Caco-2 (cell line): ENCODE data around the gene ZCCHC13. TPM values are rescaled to one million over a fixed set of nuclear protein-coding genes. Genes with fewer than 3 reads are reported as not detected.

Experiments
- BruUV-seq: library from RNA; stranded (reverse); fragments of 400-500 nt; replicated peaks from 2 replicates; lab custom pipeline; 2021; lab: Mats Ljungman, UMichigan
- CTCF ChIA-PET: fragments of 300-600 bp; sonication (Branson Sonifier 250); formaldehyde crosslinking; loops from one replicate; lab custom pipeline; 2022; ENCODE audit warnings: antibody characterized with exemption; lab: Charles Lee
- POLR2A ChIA-PET: fragments of 300-600 bp; sonication (Branson Sonifier 250); formaldehyde crosslinking; loops from one replicate; lab custom pipeline; 2022; ENCODE audit warnings: antibody characterized with exemption; lab: Charles Lee
- DNase-seq, 2 experiments: peaks; one replicate each; pipeline versions ENCODE4 v3.0.0 to v3.0.0-alpha.2; 2020 to 2022
- H3K27me3 ChIP-seq: replicated peaks from 2 replicates; pipeline ENCODE4 v1.6.0; 2011; ENCODE audit warnings: low read length; ENCODE audit not compliant: control insufficient read depth, insufficient read depth
- H3K36me3 ChIP-seq: 2 replicates; pipeline ENCODE4 v1.5.1; 2011; ENCODE audit warnings: low read length; ENCODE audit not compliant: control insufficient read depth, insufficient read depth
- H3K4me1 ChIP-seq: fragments of 250-450 bp; sonication (Bioruptor Pico); 2 replicates; pipeline ENCODE4 v1.5.1; 2020; ENCODE audit warnings: mild to moderate bottlenecking
- H3K4me3 ChIP-seq: 2 replicates; pipeline ENCODE4 v1.5.1; 2011; ENCODE audit warnings: low read depth, mild to moderate bottlenecking, control low read depth, low read length
- H3K9me3 ChIP-seq: fragments of 250-450 bp; sonication (Bioruptor Pico); 2 replicates; pipeline ENCODE4 v1.5.1; 2020; ENCODE audit warnings: mild to moderate bottlenecking, moderate library complexity
- H3K27ac Mint-ChIP-seq: one replicate; pipeline ENCODE4 v1.8.0; 2022; ENCODE audit warnings: mixed read lengths; ENCODE audit not compliant: unreplicated experiment
- H3K27me3 Mint-ChIP-seq: one replicate; pipeline ENCODE4 v1.8.0; 2022; ENCODE audit warnings: mixed read lengths; ENCODE audit not compliant: insufficient read depth, unreplicated experiment
- H3K36me3 Mint-ChIP-seq: one replicate; pipeline ENCODE4 v1.8.0; 2022; ENCODE audit warnings: mild to moderate bottlenecking, mixed read lengths; ENCODE audit not compliant: insufficient read depth, unreplicated experiment
- H3K4me1 Mint-ChIP-seq: one replicate; pipeline ENCODE4 v1.8.0; 2022; ENCODE audit warnings: low read depth, mixed read lengths; ENCODE audit not compliant: unreplicated experiment
- H3K4me3 Mint-ChIP-seq: one replicate; pipeline ENCODE4 v1.8.0; 2022; ENCODE audit warnings: mild to moderate bottlenecking, moderate library complexity, mixed read lengths; ENCODE audit not compliant: unreplicated experiment
- H3K9me3 Mint-ChIP-seq: one replicate; pipeline ENCODE4 v1.8.0; 2022; ENCODE audit warnings: mixed read lengths; ENCODE audit not compliant: unreplicated experiment
- CTCF ChIP-seq, 2 experiments: fragments of 200-600 bp in 1 of 2; IDR thresholded peaks; 1 replicate in 1 of 2; 2 replicates in 1 of 2; pipeline versions ENCODE4 v1.5.1 to v1.8.0; 2011 to 2022; ENCODE audit warnings: antibody characterized with exemption in 1 of 2, control low read depth in 1 of 2, inconsistent platforms in 1 of 2, low read depth in 1 of 2, low read length in 1 of 2, mild to moderate bottlenecking in 1 of 2, moderate library complexity in 1 of 2; ENCODE audit not compliant: insufficient read depth in 1 of 2, severe bottlenecking in 1 of 2, unreplicated experiment in 1 of 2
- intact Hi-C: fragments of 100-400 bp; cut with micrococcal nuclease; formaldehyde crosslinking; loops from one replicate; pipeline ENCODE4 v1.10.0; 2022; ENCODE audit not compliant: unreplicated experiment
- total RNA-seq: library from RNA; stranded (reverse); gene quantifications from 2 replicates; pipeline ENCODE4 v1.2.3, GENCODE V29; 2022

The ZCCHC13 gene
- total RNA-seq, 1 experiment from 2014 or later: not detected

GRCh38 chrX:74262452-74263209 lies 41.3 kb upstream of the ZCCHC13 start:
- Mint-ChIP-seq H3K27ac (no peak overlapping the region), H3K9me3 (no peaks in the 10 kb centered on the region), H3K27me3 (no peaks in the 10 kb centered on the region), H3K36me3 (peaks cover 26% of the 10 kb centered on the region), H3K4me1 (no peaks in the 10 kb centered on the region), H3K4me3 (no peak overlapping the region)
- Histone ChIP-seq H3K9me3 (no peaks in the 10 kb centered on the region), H3K4me3 (no peak overlapping the region), H3K4me1 (no peaks in the 10 kb centered on the region), H3K36me3 (no peaks in the 10 kb centered on the region; the same call in none of the 2 replicates), H3K27me3 (no peaks in the 10 kb centered on the region)
- ChIA-PET CTCF (no interaction called here), POLR2A (no interaction called here)
- intact Hi-C loops: no loop called here
- no peak for TF ChIP-seq CTCF (IDR thresholded peaks at IDR 0.05; ENCODE audit: insufficient read depth in 1 of 2, low read depth in 1 of 2, low read length in 1 of 2, severe bottlenecking in 1 of 2, unreplicated experiment in 1 of 2)
- BruUV-seq: no TSS peak
- no peak for DNase-seq

DNA sequence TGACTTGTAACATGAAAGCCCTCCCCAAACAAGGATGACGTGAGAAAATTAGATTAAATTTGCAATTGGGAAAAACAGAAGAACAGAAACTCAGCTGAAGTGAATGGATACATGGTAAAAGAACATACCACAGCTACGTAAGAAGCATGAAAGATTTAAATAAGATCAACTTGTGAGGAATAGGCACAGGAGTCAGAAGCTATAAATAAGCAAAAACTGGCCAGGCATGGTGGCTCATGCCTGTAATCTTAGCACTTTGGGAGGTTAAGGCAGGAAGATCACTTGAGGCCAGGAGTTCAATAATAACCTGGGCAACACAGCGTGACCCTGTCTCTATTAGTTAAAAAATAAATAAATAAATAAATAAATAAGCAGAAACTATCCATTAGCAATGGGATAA lies 33.6 kb upstream of the ZCCHC13 start:
- POLR2A ChIA-PET: no interaction called here
- Mint-ChIP-seq H3K36me3 (peaks cover 40% of the 10 kb centered on the region), H3K4me1 (no peaks in the 10 kb centered on the region), H3K4me3 (no peak overlapping the region), H3K27me3 (no peaks in the 10 kb centered on the region), H3K27ac (no peak overlapping the region), H3K9me3 (no peaks in the 10 kb centered on the region)
- CTCF ChIA-PET: interaction anchor here (0.7 kb wide), 1 partner anchor 74 kb away, joined by 5 read pairs; no protein-coding TSS in a partner anchor
- no TSS peak for BruUV-seq
- no peak for TF ChIP-seq CTCF (IDR thresholded peaks at IDR 0.05; ENCODE audit: insufficient read depth in 1 of 2, low read depth in 1 of 2, low read length in 1 of 2, severe bottlenecking in 1 of 2, unreplicated experiment in 1 of 2)
- Histone ChIP-seq H3K4me1 (no peaks in the 10 kb centered on the region), H3K9me3 (no peaks in the 10 kb centered on the region), H3K27me3 (no peaks in the 10 kb centered on the region), H3K36me3 (no peaks in the 10 kb centered on the region; the same call in 1 of the 2 replicates), H3K4me3 (no peak overlapping the region)
- no peak for DNase-seq
- intact Hi-C loops: no loop called here

- Mint-ChIP-seq H3K36me3 (peaks cover 52% of the 10 kb centered on the region), H3K27ac (no peak overlapping the region), H3K9me3 (no peaks in the 10 kb centered on the region), H3K4me3 (no peak overlapping the region), H3K4me1 (no peaks in the 10 kb centered on the region), H3K27me3 (no peaks in the 10 kb centered on the region)
- Histone ChIP-seq H3K27me3 (no peaks in the 10 kb centered on the region), H3K4me1 (no peaks in the 10 kb centered on the region), H3K36me3 (no peaks in the 10 kb centered on the region), H3K9me3 (no peaks in the 10 kb centered on the region), H3K4me3 (no peak overlapping the region)
- DNase-seq: no peak
- ChIA-PET CTCF (no interaction called here), POLR2A (no interaction called here)
- intact Hi-C loops: no loop called here
- no TSS peak for BruUV-seq
- no peak for TF ChIP-seq CTCF (IDR thresholded peaks at IDR 0.05; ENCODE audit: insufficient read depth in 1 of 2, low read depth in 1 of 2, low read length in 1 of 2, severe bottlenecking in 1 of 2, unreplicated experiment in 1 of 2)
Measured at GRCh38 chrX:74272230-74272629, 31.8 kb upstream of the ZCCHC13 start.
